ENCODE results near the gene CRYGA. TPM values are rescaled to one million over a fixed set of nuclear protein-coding genes. Genes with fewer than 3 reads are reported as not detected.

The CRYGA gene, protein sequence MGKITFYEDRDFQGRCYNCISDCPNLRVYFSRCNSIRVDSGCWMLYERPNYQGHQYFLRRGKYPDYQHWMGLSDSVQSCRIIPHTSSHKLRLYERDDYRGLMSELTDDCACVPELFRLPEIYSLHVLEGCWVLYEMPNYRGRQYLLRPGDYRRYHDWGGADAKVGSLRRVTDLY
- total RNA-seq (2022; extraction: Qiagen RNA extraction; ENCODE audit: low read depth): not detected in 5 replicates

DNA sequence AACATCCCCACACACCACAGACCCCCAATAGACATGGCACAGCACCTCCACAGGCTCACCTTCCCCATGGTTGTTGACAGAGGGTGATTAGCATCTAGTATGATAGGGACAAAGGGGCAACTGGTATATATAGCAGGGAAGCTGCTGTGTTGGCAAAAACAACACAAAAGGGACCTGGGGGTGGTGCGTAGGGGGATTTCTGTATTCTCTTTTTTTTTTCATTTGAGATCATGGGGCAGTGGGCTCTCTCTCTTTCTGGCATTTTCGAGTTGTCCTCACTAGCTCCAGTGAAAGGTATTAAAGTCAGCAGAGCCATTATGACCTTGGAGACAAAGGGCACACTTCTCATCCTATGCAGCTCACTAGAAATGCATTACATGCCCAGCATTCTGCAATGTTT lies at the start of gene CRYGA:
Gene CRYGA (minus strand): TSS at position 101 of the 400 bp plus-strand sequence. CDS start 33 bp downstream, at position 68.

DNA sequence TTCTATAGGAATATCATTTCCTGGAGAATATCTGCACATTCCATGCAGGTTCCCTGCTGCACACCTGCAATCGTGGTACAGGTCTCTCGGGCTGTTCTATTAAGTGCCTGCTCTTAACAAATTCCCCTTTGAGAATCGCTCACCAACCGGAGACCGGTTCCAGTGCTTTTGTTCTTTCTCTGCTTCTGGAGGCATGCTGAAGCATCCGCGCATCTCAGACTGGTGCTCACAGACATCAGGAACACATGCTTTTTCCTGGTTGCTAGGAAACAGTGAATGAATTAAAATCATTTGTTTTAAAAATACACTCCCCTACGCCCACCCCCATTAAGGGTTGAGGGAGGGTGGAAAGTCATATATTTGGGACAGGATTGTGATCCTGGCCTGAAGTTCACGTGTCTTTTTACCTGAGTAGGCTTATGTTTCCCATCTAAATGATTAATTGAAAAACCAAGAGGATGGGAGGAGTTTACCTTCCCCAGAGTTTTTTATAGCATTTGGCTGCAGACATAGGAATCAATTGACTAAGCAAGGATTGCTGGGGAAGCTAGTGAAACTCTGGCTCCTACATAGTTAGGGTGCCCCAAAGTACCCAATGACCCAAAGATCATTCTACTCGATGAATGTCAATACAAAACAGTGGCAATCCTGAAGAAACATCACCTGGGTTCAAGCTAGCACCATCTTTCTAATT lies 26.6 kb upstream of the CRYGA start, which contains the start of gene C2orf80:
Gene C2orf80 (minus strand): TSS at position 221 of the 694 bp plus-strand sequence. CDS start 3,044 bp downstream, outside the sequence.

DNA sequence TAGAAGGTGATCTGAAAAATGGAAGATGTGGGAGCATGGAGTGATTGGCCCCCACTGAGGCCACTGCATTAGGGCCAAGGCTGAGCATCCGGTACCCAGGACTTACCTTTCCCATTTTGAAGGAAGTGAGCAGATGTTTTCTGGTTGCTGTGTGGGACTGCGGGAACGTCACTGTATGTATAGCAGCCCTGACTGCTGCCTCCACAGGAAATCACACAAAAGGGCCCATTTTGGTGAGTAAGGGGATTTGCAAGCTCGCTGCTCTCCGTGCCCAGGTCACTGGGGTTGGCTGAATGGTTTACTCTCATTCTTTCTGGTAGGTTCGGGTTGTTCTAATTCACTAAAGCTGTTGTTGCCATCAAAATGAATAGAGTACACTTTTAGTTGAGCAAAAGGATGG lies 17.4 kb downstream of the CRYGA start, which contains the start of gene CRYGB:
Gene CRYGB (minus strand): TSS at position 153 of the 400 bp plus-strand sequence. CDS start 38 bp downstream, at position 115.

DNA sequence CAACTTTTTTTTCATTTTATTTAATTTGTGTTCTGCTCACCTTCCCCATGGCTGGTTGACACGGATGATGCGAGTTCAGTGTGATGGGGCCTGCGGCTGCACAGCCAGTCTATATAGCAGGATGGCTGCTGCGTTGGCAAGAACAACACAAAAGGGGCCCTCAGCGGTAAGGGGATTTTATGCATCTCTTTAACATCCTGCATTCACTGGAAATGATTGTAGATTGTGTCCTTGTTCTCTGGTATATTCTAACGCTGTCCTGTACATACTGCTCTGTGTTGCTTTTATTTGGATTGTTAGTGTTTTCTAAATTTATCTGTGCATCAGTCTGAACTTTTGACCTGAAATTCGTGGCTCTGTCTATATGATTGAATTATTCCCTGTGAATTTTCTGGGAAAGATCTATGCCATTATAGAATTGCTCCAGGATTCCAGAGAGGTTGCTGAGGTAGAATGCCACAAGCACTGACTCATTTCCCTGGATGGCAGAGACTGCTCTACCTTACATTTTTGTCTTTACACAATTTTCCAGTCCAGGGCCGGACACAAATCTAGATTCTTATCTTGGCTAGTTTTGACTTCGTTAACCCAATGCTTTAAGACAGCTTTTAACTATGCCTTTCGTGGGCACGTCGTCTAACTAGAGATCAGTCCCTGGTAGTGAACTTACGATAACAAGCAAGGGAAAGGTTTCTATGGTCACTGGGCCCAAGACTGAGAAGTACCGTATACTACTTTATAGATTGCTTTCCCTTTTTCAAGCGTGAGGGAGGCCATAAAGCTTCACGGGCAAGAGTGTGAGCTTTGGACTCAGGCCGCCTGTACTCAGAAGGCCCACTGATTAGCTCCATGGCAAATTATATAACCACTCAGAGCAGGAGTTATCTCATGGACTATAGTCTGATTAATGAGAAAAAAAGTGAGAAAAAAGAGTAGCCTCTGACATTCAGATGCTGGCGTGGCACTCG lies 33.4 kb downstream of the CRYGA start, which contains the start of gene CRYGC:
Gene CRYGC (minus strand): TSS at position 85 of the 968 bp plus-strand sequence. CDS start 36 bp downstream, at position 49.

DNA sequence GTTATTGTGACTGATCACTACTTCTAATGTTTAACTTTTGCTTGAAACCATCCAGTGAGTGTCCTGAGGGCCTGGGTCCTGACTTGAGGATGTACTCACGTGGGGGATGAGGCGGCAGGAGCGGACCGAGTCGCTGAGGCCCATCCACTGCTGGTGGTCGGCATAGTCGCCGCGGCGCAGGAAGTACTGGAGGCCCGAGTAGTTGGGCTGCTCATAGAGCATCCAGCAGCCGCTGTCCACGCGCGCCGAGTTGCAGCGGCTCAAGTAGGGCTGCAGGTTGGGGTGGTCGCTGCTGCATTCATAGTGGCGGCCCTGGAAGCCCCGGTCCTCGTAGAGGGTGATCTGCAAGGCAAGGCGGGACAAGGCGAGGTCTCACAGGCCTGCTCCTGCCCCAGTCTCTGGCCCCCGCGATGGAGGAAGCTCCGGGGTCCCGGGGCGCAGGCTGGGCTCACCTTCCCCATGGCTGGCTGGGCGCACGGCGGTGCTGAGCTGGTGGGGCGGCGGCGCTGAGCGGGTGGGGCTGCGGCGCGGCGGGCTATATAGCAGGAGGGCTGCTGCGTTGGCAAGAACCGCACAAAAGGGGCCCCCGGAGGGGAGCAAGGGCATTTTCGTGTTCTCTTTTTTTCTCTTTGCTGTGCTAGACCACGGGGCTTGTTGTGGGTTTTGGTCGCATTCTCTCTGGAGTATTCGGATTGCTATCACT lies 39.2 kb downstream of the CRYGA start, which contains the start of gene CRYGD:
Gene CRYGD (minus strand): TSS at position 512 of the 703 bp plus-strand sequence. CDS start 51 bp downstream, at position 461.

Other genes with a start within 250 kb of the CRYGA start
- gene PLEKHM3, start 138.1 kb downstream of the CRYGA start, total RNA-seq (2022; extraction: Qiagen RNA extraction; ENCODE audit: low read depth): 2.5 to 3.5 TPM (median 3.2 TPM) in 5 replicates
- gene CRYGD, start 39.1 kb downstream of the CRYGA start, total RNA-seq (2022; extraction: Qiagen RNA extraction; ENCODE audit: low read depth): not detected in 5 replicates
- not detected in 5 replicates for gene CRYGC, start 33.8 kb downstream of the CRYGA start, total RNA-seq (2022; extraction: Qiagen RNA extraction; ENCODE audit: low read depth)
- gene CRYGB, start 17.4 kb downstream of the CRYGA start, total RNA-seq (2022; extraction: Qiagen RNA extraction; ENCODE audit: low read depth): not detected in 5 replicates
- not detected in 5 replicates for gene C2orf80, start 26.4 kb upstream of the CRYGA start, total RNA-seq (2022; extraction: Qiagen RNA extraction; ENCODE audit: low read depth)
- gene IDH1, start 91.5 kb upstream of the CRYGA start, total RNA-seq (2022; extraction: Qiagen RNA extraction; ENCODE audit: low read depth): 64.8 to 89.4 TPM (median 81.4 TPM) in 5 replicates
- gene PIKFYVE, start 102.7 kb upstream of the CRYGA start, total RNA-seq (2022; extraction: Qiagen RNA extraction; ENCODE audit: low read depth): 3.3 to 7.5 TPM (median 7.2 TPM) in 5 replicates
- not detected in 5 replicates for gene PTH2R, start 243.2 kb upstream of the CRYGA start, total RNA-seq (2022; extraction: Qiagen RNA extraction; ENCODE audit: low read depth)

All from A549 treated with RU486 at 1 μM for 4 hours (cell line).